Astrocyte (in vitro differentiated cells and primary cell): Measurements from ENCODE around the gene PPP1R17. TPM values are rescaled to one million over a fixed set of nuclear protein-coding genes. Genes with fewer than 3 reads are reported as not detected.

Experiments
- DNase-seq: peaks from one replicate; pipeline ENCODE4 v3.0.0-alpha.2; 2010; ENCODE audit warnings: low read depth
- FAIRE-seq: peaks from 2 replicates; lab custom pipeline; 2011; peaks lifted over from hg19 to GRCh38; lab: Jason Lieb, UNC
- H2AFZ ChIP-seq: 2 replicates; pipeline ENCODE4 v1.6.0; 2012; ENCODE audit warnings: low read depth, low read length, inconsistent platforms
- H3K27ac ChIP-seq: 2 replicates; pipeline ENCODE4 v1.5.1; 2011; ENCODE audit warnings: low read depth, low read length, inconsistent platforms
- H3K27me3 ChIP-seq: 2 replicates; pipeline ENCODE4 v1.6.0; 2011; ENCODE audit warnings: low read length, inconsistent platforms; ENCODE audit not compliant: insufficient read depth
- H3K36me3 ChIP-seq: 2 replicates; pipeline ENCODE4 v1.5.1; 2011; ENCODE audit warnings: low read length, inconsistent platforms; ENCODE audit not compliant: insufficient read depth
- H3K4me1 ChIP-seq: 2 replicates; pipeline ENCODE4 v1.5.1; 2011; ENCODE audit warnings: low read length, inconsistent platforms; ENCODE audit not compliant: insufficient read depth
- H3K4me2 ChIP-seq: 2 replicates; pipeline ENCODE4 v1.6.0; 2012; ENCODE audit warnings: low read length, inconsistent platforms
- H3K4me3 ChIP-seq: 2 replicates; pipeline ENCODE4 v1.5.1; 2011; ENCODE audit warnings: low read depth, mild to moderate bottlenecking, low read length, inconsistent platforms; ENCODE audit not compliant: insufficient read depth
- H3K79me2 ChIP-seq: 2 replicates; pipeline ENCODE4 v1.6.0; 2012; ENCODE audit warnings: mild to moderate bottlenecking, low read length, inconsistent platforms; ENCODE audit not compliant: insufficient read depth
- H3K9ac ChIP-seq: 2 replicates; pipeline ENCODE4 v1.6.0; 2012; ENCODE audit warnings: mild to moderate bottlenecking, low read length, inconsistent platforms
- H3K9me3 ChIP-seq: 2 replicates; pipeline ENCODE4 v1.5.1; 2012; ENCODE audit warnings: low read depth, mild to moderate bottlenecking, low read length, inconsistent platforms; ENCODE audit not compliant: insufficient read depth
- H4K20me1 ChIP-seq: 2 replicates; pipeline ENCODE4 v1.6.0; 2012; ENCODE audit warnings: low read length, inconsistent platforms; ENCODE audit not compliant: insufficient read depth
- H3K27ac Mint-ChIP-seq: one replicate; pipeline ENCODE4 v1.8.0; 2021; ENCODE audit warnings: mild to moderate bottlenecking, mixed read lengths; ENCODE audit not compliant: unreplicated experiment
- H3K27me3 Mint-ChIP-seq: one replicate; pipeline ENCODE4 v1.8.0; 2021; ENCODE audit warnings: low read depth, mixed read lengths; ENCODE audit not compliant: unreplicated experiment
- H3K36me3 Mint-ChIP-seq: one replicate; pipeline ENCODE4 v1.8.0; 2021; ENCODE audit warnings: low read depth, mixed read lengths; ENCODE audit not compliant: unreplicated experiment
- H3K4me1 Mint-ChIP-seq: one replicate; pipeline ENCODE4 v1.8.0; 2021; ENCODE audit warnings: low read depth, mixed read lengths; ENCODE audit not compliant: unreplicated experiment
- H3K4me3 Mint-ChIP-seq: one replicate; pipeline ENCODE4 v1.8.0; 2021; ENCODE audit warnings: mild to moderate bottlenecking, moderate library complexity, mixed read lengths; ENCODE audit not compliant: unreplicated experiment
- H3K9me3 Mint-ChIP-seq: one replicate; pipeline ENCODE4 v1.8.0; 2021; ENCODE audit warnings: mild to moderate bottlenecking, mixed read lengths; ENCODE audit not compliant: unreplicated experiment
- EZH2 ChIP-seq: IDR thresholded peaks from 2 replicates; pipeline ENCODE4 v1.6.1; 2012; ENCODE audit warnings: mild to moderate bottlenecking, low read length, inconsistent platforms; ENCODE audit not compliant: insufficient read depth
- total RNA-seq: library from RNA; stranded (reverse); gene quantifications from 2 replicates; pipeline ENCODE4 v1.2.1, GENCODE V29; 2021
- TF ChIP-seq, protein P1 (sequence below): IDR thresholded peaks from 2 replicates; pipeline ENCODE4 v1.5.1; 2011; ENCODE audit warnings: low read depth, mild to moderate bottlenecking, inconsistent platforms, low read length, moderate library complexity; ENCODE audit not compliant: insufficient read depth

PPP1R17 gene
- total RNA-seq, 1 donor from 2014 or later = not detected

- DNase-seq = peak; percentile 34
- TF ChIP-seq, protein P1, sequence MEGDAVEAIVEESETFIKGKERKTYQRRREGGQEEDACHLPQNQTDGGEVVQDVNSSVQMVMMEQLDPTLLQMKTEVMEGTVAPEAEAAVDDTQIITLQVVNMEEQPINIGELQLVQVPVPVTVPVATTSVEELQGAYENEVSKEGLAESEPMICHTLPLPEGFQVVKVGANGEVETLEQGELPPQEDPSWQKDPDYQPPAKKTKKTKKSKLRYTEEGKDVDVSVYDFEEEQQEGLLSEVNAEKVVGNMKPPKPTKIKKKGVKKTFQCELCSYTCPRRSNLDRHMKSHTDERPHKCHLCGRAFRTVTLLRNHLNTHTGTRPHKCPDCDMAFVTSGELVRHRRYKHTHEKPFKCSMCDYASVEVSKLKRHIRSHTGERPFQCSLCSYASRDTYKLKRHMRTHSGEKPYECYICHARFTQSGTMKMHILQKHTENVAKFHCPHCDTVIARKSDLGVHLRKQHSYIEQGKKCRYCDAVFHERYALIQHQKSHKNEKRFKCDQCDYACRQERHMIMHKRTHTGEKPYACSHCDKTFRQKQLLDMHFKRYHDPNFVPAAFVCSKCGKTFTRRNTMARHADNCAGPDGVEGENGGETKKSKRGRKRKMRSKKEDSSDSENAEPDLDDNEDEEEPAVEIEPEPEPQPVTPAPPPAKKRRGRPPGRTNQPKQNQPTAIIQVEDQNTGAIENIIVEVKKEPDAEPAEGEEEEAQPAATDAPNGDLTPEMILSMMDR = peak; percentile 96
- no peak for TF ChIP-seq EZH2
- Histone ChIP-seq H4K20me1 (no peaks in the 10 kb centered on the region), H3K27ac (no peak overlapping the region), H3K9me3 (no peaks in the 10 kb centered on the region), H3K4me1 (no peaks in the 10 kb centered on the region), H3K9ac (no peak overlapping the region), H3K4me2 (no peak overlapping the region), H2AFZ (peak overlapping the region; percentile 35), H3K36me3 (no peaks in the 10 kb centered on the region), H3K27me3 (no peaks in the 10 kb centered on the region), H3K4me3 (no peak overlapping the region), H3K79me2 (no peaks in the 10 kb centered on the region)
- H3K4me3 Mint-ChIP-seq = no peak overlapping the region
- H3K36me3 Mint-ChIP-seq = no peaks in the 10 kb centered on the region
- no peak overlapping the region for H3K27ac Mint-ChIP-seq
- FAIRE-seq = peak; percentile 56
- H3K4me1 Mint-ChIP-seq = no peaks in the 10 kb centered on the region
- no peaks in the 10 kb centered on the region for H3K9me3 Mint-ChIP-seq
- no peaks in the 10 kb centered on the region for H3K27me3 Mint-ChIP-seq
Observed at GRCh38 chr7:31735991-31736982, 49.3 kb downstream of the PPP1R17 start.

GRCh38 chr7:31741852-31742251 lies 54.8 kb downstream of the PPP1R17 start:
- Histone ChIP-seq H3K36me3 (no peaks in the 10 kb centered on the region), H3K79me2 (no peaks in the 10 kb centered on the region), H3K27ac (no peak overlapping the region), H3K27me3 (no peaks in the 10 kb centered on the region), H4K20me1 (no peaks in the 10 kb centered on the region), H3K4me3 (no peak overlapping the region), H3K9ac (no peak overlapping the region), H3K4me2 (peak overlapping the region; percentile 17), H2AFZ (peak overlapping the region; percentile 19), H3K4me1 (peaks cover 7% of the 10 kb centered on the region), H3K9me3 (no peaks in the 10 kb centered on the region)
- no peaks in the 10 kb centered on the region for H3K36me3 Mint-ChIP-seq
- TF ChIP-seq EZH2 = no peak
- TF ChIP-seq, protein P1 = no peak
- H3K27me3 Mint-ChIP-seq = peaks cover 7% of the 10 kb centered on the region
- H3K9me3 Mint-ChIP-seq = peaks cover 3% of the 10 kb centered on the region
- FAIRE-seq (no peak), DNase-seq (peak; percentile 26)
- no peak overlapping the region for H3K27ac Mint-ChIP-seq
- H3K4me1 Mint-ChIP-seq = peaks cover 22% of the 10 kb centered on the region
- H3K4me3 Mint-ChIP-seq = no peak overlapping the region
